T-helper 1 cell treated with Interleukin-12 subunit alpha and Interleukin-12 subunit beta and Interleukin-4 antibody, amounts not matched to agents 30 μg/mL and 1 μg/mL, for 36 hours (primary cell): ENCODE results near the gene PRR5.

Source experiments
- H3K27ac Mint-ChIP-seq: one replicate; pipeline ENCODE4 v1.8.0; 2021; ENCODE audit warnings: mild to moderate bottlenecking, mixed read lengths
- H3K27me3 Mint-ChIP-seq: one replicate; pipeline ENCODE4 v1.8.0; 2021; ENCODE audit warnings: low read depth, mixed read lengths
- H3K36me3 Mint-ChIP-seq: one replicate; pipeline ENCODE4 v1.8.0; 2021; ENCODE audit warnings: low read depth, mixed read lengths
- H3K4me1 Mint-ChIP-seq: one replicate; pipeline ENCODE4 v1.8.0; 2021; ENCODE audit warnings: low read depth, mixed read lengths
- H3K4me3 Mint-ChIP-seq: one replicate; pipeline ENCODE4 v1.8.0; 2021; ENCODE audit warnings: mild to moderate bottlenecking, moderate library complexity, mixed read lengths
- H3K9me3 Mint-ChIP-seq: one replicate; pipeline ENCODE4 v1.8.0; 2021; ENCODE audit warnings: mixed read lengths

PRR5 gene

DNA sequence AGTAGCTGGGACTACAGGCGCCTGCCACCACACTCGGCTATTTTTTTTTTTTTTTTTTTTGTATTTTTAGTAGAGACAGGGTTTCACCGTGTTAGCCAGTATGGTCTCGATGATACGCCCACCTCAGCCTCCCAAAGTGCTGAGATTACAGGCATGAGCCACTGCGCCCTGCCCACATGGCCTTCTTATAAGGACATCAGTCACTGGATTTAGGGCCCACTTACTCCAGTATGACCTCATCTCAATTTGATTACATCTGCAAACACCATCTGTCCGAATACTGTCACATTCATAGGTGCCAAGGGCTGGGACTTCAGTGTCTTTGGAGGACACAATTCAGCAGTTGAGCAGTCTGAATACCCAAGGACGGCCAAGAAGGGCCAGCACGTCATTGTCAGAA is 8.2 kb upstream of the PRR5 start:
- H3K4me3 Mint-ChIP-seq, result no peak overlapping the region
- H3K36me3 Mint-ChIP-seq, result no peaks in the 10 kb centered on the region
- no peaks in the 10 kb centered on the region for H3K27me3 Mint-ChIP-seq
- H3K9me3 Mint-ChIP-seq, result no peaks in the 10 kb centered on the region
- H3K27ac Mint-ChIP-seq, result no peak overlapping the region
- no peaks in the 10 kb centered on the region for H3K4me1 Mint-ChIP-seq

DNA sequence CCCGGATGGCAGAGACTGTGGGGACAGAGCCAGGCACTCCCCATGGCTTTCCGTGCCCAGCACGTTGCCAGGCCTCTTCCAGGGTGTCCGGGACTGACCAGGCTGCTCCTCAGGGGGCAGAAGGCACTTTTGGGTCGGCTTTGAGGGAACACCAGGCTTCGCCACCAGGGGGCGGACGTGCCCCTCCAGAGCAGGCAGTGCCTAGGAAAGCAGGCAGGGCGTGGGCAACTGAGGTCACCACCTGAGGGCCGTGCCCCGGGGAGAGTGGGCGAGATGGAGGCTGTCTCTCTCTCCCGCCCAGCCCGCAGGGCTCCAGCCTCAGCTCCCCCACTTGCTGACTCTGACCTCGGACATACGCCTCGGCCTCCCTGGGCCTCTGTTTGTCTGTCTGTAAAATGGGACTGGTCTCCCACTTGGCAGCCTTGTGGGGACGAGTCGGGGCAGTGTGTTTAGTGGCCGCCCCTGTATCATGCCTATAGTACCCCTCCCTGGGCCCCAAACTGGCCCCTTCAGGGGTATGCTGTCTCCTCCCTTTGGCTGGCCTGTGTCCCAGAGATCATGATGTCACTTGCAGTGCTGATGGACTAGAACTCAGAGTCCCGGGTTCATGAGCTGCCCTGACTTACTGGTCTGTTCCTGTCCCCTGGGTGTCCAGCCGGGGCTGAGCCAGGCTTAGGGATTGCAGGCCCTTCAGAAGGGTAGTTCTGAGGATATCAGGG is 4.4 kb upstream of the PRR5 start:
- Mint-ChIP-seq H3K27me3 (no peaks in the 10 kb centered on the region), H3K36me3 (no peaks in the 10 kb centered on the region), H3K4me3 (no peak overlapping the region), H3K9me3 (no peaks in the 10 kb centered on the region), H3K27ac (no peak overlapping the region), H3K4me1 (peaks cover 3% of the 10 kb centered on the region)

DNA sequence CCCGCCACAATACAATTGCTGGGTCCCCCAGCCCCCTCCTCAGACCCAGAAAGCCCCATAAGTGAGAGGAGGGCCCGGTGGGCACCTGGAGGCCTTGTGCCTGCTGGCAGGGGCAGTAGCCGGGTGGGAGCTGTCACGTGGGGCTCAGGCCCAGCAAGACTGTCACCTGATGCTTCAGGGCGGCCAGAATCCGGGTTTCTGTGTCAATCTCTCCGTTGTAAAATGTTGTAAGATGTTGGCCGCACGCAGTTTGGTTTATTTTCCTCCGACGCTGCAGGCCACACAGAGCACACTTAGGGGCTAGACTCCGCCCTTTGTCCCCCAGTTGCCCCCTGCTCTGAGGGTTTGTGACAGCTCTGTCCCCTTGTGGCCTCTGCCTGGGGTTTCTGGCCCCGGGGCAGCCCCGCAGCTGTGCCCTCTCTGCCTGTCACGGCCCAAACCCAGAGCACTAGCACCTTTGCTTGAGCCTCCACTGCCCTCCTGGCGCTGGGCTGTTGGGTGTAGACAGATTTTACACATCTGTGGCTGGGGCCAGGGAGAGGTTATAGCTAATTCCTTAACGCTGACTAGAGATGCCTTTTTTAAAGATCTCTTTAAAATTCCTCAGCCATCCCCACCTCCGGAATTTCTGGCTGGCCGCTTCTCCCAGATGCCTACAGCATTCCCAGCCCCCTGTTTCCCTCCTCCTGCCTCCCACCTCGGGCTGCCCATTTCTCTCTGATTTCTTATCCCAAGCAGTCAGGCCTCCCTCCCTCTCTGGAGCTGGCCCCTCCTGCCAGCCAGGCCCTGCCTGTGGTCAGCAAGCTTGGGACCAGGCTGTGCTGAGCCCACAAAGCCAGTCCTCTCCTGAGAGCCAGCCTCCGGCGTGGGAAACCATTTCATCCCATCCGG is 3.2 kb upstream of the PRR5 start:
- Mint-ChIP-seq H3K36me3 (no peaks in the 10 kb centered on the region), H3K4me3 (no peak overlapping the region), H3K27ac (no peak overlapping the region), H3K27me3 (peaks cover 8% of the 10 kb centered on the region), H3K4me1 (peaks cover 3% of the 10 kb centered on the region), H3K9me3 (no peaks in the 10 kb centered on the region)

DNA sequence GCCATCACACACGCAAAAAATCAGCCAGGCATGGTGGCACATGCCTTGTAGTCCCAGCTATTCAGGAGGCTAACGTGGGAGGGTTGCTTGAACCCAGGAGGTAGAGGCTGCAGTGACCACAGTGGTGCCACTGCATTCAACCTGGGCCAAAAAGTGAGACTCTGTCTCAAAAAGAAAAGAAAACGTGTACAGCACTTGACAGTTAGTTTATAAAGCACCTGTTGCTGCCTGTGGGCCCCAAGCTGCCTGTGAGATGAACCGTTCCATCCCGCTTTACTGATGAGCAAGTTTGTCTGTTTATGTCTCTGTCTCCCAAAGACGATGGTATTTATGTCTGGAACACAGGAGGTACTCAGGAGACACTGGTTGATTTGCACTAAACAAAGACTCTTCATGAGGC is 1.5 kb upstream of the PRR5 start:
- Mint-ChIP-seq H3K9me3 (no peaks in the 10 kb centered on the region), H3K36me3 (no peaks in the 10 kb centered on the region), H3K27me3 (peaks cover 8% of the 10 kb centered on the region), H3K4me3 (no peak overlapping the region), H3K27ac (no peak overlapping the region), H3K4me1 (peaks cover 3% of the 10 kb centered on the region)

DNA sequence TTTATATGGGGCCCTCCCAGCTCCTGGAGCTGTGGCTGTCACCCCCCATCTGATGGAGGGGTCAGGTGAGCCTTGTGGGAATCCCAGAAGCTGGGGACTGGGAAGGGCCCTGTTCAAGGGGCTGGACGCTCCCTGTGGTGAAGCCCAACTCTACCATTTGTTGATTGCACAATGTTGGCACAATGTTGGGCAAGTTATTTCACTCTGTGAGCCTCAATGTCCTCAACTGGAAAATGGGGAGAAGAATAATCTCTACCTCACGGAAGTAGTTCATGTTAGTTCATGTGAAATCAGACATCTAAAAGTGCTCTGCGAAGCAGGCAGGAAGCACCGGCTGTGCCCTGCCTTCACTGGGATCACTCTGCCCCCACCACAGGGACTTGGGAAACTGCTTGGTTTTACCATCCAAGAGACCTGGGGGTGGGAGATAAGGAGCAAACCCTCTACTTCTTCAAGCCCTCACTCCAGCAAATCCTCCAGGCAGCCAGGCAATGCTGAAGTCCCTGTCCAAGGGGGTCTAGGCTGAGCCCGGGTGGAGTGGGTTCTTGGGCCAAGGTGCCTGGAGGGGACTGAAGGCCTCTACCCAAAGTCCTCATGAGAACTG is 715 bp upstream of the PRR5 start:
- Mint-ChIP-seq H3K27me3 (peaks cover 8% of the 10 kb centered on the region), H3K27ac (no peak overlapping the region), H3K4me1 (peaks cover 3% of the 10 kb centered on the region), H3K36me3 (no peaks in the 10 kb centered on the region), H3K9me3 (no peaks in the 10 kb centered on the region), H3K4me3 (peak overlapping the region; percentile 59)

DNA sequence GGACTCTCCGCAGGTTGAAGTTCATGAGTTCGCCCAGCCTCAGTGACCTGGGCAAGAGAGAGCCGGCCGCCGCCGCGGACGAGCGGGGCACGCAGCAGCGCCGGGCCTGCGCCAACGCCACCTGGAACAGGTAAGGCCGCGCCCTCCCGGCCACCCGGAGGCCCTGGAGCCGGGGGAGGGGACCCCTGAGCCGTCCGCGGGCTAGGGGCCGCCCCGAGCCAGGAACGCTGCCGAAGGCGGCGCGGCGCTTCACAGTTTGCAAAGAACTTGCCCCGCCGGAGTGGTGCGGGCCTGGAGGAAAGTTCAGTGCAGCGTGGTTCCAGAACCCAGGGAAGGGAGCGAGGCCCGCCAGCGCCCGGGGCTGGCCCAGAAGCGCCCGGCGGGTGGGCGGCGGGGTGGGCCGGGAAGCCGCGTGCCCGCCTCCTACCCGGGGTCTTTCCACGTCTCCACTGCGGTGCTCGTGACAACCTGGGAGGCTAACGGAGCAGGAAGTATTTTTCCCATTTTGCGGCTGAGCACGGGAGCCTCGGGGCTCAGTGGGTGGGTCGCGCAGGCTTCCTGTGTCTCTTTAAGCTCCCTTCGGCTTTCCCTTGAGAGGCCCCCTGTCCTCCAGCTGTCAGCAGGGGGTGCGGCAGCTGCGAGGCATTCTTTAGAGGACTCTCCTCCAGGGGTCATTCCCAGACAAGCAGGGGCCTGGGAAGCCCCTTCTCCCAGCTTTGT is 635 bp downstream of the PRR5 start:
- no peaks in the 10 kb centered on the region for H3K36me3 Mint-ChIP-seq
- peaks cover 3% of the 10 kb centered on the region for H3K4me1 Mint-ChIP-seq
- H3K27ac Mint-ChIP-seq, result no peak overlapping the region
- H3K9me3 Mint-ChIP-seq, result no peaks in the 10 kb centered on the region
- peaks cover 8% of the 10 kb centered on the region for H3K27me3 Mint-ChIP-seq
- H3K4me3 Mint-ChIP-seq, result peak overlapping the region; percentile 21

DNA sequence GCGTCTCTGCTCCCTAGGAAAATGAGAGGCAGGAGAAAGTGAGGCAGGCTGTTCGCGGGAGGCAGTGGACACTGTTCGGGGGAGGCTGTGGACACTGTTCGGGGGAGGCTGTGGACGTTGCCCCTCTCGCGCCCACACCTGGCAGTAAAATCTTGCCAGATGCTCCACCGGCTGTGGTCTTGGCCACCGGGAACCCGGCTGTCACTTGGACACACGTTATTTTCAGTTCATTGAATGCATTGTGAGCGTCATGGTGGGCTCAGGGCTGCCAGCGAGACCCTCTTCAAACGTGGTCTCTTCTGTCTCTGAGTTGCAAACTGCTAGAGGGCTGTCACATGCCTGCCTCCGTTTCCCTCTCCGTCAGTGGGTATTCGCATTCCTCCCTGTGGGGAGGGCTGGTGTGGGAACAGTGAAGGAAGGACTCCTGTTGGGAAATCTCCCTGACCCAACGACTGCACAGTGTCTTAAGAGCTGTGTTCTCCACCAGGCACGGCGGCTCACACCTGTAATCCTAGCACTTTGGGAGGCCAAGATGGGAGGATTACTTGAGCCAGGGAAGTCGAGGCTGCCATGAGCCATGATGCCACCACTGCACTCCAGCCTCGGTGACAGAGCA is 1.4 kb downstream of the PRR5 start:
- Mint-ChIP-seq H3K36me3 (no peaks in the 10 kb centered on the region), H3K4me1 (peaks cover 3% of the 10 kb centered on the region), H3K27ac (no peak overlapping the region), H3K4me3 (peak overlapping the region; percentile 48), H3K9me3 (no peaks in the 10 kb centered on the region), H3K27me3 (peaks cover 8% of the 10 kb centered on the region)

DNA sequence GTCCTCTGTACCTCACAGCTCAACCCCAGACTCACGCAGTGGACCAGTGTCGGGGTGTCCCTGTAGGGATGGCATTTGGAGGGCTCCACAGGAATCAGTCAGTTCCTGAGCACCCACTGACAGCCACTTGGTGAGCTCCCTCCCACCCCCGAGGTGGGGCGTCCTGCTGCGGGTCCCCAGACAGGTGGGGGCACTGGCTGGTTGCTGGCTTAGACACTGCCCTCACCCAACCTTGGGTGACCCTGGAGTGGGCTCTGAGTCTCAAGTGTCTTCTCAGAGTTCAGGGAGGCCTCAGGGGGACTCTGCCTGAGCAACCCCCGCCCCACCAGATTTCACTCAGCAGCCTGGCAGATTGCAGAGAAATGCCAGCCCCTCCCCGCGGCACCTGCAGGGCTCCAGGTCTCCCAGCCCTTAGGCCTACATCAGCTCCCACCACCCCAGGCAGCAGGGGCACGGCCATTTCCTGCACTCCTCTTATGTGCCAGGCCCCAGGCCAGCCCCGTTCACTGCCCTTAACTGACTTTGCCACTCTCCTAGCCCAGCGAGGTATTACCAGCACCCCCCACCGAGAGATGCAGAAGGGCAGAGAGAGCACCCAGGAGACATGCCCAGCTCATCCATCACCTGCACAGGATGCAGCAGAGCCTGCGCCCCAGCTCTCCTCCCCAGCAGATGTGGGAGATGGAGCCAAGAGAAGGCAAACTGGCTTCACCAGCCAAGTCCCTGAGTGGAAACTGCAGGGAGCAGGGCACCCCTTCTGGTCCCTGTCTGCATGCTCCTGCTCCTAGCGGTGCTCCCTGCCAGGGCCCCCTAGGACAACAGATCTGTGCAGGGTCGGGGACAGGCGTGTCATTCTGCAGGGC is 2.4 kb downstream of the PRR5 start:
- Mint-ChIP-seq H3K27me3 (peaks cover 8% of the 10 kb centered on the region), H3K9me3 (no peaks in the 10 kb centered on the region), H3K4me3 (no peak overlapping the region), H3K4me1 (peaks cover 3% of the 10 kb centered on the region), H3K27ac (no peak overlapping the region), H3K36me3 (no peaks in the 10 kb centered on the region)

DNA sequence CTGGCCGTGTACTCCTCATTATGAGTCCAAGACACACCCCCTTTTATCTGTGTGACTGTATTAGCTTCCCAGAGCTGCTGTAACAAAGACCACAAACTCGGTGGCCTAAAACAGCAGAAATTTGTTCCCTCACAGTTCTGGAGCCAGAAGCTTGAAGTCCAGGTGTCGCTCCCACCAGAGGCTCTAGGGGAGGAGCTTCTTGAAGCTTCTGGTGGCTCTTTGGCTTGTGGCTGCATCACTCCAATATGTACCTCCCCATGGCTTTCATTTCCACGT is 3.0 kb downstream of the PRR5 start:
- no peaks in the 10 kb centered on the region for H3K9me3 Mint-ChIP-seq
- peaks cover 8% of the 10 kb centered on the region for H3K27me3 Mint-ChIP-seq
- peak overlapping the region; percentile 46 for H3K4me3 Mint-ChIP-seq
- peaks cover 3% of the 10 kb centered on the region for H3K4me1 Mint-ChIP-seq
- H3K27ac Mint-ChIP-seq, result no peak overlapping the region
- no peaks in the 10 kb centered on the region for H3K36me3 Mint-ChIP-seq

DNA sequence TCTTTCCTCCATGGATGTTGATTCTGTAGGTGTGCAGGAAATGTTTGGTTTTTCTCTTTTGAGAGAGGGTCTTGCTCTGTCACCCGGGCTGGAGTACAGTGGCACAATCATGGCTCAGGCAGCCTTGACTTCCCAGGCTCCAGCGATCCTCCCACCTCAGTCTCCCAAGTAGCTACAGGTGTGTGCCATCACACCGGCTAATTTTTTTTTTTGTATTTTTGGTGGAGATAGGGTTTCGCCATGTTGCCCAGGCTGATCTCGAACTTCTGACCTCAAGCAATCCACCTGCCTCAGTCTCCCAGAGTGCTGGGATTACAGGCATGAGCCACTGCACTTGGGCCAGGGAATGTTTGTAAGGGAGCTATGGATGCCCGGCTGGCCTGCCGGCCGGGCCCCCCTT is 4.5 kb downstream of the PRR5 start:
- Mint-ChIP-seq H3K4me3 (no peak overlapping the region), H3K36me3 (no peaks in the 10 kb centered on the region), H3K27me3 (peaks cover 8% of the 10 kb centered on the region), H3K9me3 (no peaks in the 10 kb centered on the region), H3K27ac (no peak overlapping the region), H3K4me1 (peaks cover 3% of the 10 kb centered on the region)

DNA sequence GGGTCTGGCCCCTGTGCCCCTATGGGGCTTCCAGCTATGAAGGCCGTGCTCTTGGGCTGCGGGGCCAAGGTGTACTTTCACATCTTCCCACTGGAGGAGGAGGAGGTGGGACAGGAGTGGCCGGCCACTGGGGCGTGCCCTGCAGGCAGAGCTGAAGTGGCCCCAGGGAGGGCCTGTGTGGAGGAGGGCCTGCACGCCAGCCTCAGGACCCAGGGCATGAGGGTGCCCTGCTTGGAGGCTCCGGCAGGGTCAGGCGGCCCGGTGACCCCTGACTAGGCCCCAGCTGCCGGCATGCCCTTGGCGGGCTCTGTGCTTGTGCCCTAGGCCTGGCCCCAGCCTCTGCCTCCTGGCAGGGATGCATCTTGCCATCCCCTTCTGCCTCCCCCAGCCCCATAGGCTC is 5.2 kb downstream of the PRR5 start:
- Mint-ChIP-seq H3K27me3 (peaks cover 8% of the 10 kb centered on the region), H3K36me3 (no peaks in the 10 kb centered on the region), H3K4me3 (no peak overlapping the region), H3K4me1 (no peaks in the 10 kb centered on the region), H3K9me3 (no peaks in the 10 kb centered on the region), H3K27ac (no peak overlapping the region)

DNA sequence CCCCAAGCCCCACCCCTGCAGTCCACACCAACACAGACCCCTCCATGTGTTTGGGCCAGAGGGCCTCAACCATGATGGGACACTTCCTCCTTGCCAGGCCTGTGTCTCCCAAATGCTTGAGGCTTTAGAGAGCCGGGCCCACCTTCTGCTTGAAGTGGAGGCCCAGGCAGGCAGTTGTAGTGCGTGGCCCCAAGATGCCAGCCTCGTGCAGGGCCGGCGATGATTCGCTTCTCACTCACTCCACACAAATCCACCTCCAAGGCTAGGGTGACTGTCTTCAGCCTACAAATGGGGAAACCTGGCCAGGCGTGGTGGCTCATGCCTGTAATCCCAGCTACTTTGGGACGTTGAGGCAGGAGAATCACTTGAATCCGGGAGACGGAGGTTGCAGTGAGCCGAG is 5.7 kb downstream of the PRR5 start:
- no peaks in the 10 kb centered on the region for H3K9me3 Mint-ChIP-seq
- H3K4me1 Mint-ChIP-seq, result no peaks in the 10 kb centered on the region
- peaks cover 8% of the 10 kb centered on the region for H3K27me3 Mint-ChIP-seq
- no peak overlapping the region for H3K27ac Mint-ChIP-seq
- no peak overlapping the region for H3K4me3 Mint-ChIP-seq
- H3K36me3 Mint-ChIP-seq, result no peaks in the 10 kb centered on the region

DNA sequence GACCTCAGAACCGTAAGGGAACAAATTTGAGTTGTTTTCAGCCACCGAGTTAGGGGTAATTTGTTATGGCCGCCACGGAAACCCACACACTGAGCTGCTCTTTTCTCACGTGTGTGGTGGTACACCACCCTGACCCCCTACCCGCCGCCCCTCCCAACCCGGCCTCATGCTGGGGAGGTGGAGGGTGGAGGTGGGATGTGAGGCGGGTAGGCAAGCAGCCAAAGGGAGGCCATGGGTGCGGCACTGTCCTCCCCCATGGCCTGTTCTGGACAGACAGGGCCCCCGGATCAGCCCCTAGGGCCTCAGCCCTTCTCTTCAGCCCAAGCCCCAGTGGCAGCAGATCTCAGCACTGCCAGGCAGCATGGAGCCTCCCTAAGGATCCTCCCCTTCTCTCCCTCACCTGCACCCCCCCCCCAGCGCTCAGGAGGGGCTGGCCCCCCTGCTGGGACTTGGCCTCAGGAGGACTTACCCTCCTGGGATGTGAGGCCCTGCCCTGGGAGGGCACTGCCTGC is 7.9 kb downstream of the PRR5 start:
- Mint-ChIP-seq H3K36me3 (no peaks in the 10 kb centered on the region), H3K9me3 (no peaks in the 10 kb centered on the region), H3K27ac (no peak overlapping the region), H3K4me3 (no peak overlapping the region), H3K27me3 (no peaks in the 10 kb centered on the region), H3K4me1 (no peaks in the 10 kb centered on the region)
